Embryonic facial prominence (tissue), 1 donor: ENCODE measurements around the gene LY9.

Experiments
- DNase-seq: peaks from one replicate; pipeline ENCODE4 v3.0.0-alpha.2; 2016; ENCODE audit errors: extremely low spot score

Gene LY9

DNA sequence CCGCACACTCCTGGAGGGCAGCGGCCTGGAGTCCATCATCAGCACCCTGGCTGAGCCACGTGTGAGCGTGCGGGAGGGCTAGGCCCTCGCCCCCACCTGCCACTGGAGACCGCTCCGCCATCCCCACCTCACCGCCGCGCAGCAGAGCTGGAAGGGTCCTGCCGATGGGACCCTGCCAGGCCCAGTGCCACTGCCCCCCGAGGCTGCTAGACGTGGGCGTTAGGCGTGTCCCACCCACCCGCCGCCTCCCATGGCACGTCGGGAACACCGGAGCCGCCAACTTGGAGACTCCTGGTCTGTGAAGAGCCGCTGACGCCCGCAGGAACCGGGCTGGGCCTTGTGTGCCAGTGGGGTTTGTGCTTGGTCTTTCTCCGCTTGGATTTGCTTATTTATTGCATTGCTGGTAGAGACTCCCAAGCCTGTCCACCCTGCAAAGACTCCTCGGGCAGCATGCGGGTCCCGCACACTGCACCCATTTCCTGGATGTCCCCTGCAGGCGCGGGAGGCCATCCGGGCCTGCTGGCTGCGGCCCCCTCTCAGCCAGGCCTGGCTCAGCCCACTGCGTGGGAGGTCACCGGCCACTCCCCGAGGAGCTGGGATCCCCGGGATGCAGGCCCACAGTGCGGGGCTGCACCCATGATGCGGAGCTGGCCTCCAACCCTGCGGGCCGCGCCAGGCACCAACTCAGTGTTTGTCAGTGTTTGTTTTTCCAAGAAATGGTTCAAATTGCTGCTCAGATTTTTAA, 6.0 kb downstream of the LY9 start:
- DNase-seq, result no peak

DNA sequence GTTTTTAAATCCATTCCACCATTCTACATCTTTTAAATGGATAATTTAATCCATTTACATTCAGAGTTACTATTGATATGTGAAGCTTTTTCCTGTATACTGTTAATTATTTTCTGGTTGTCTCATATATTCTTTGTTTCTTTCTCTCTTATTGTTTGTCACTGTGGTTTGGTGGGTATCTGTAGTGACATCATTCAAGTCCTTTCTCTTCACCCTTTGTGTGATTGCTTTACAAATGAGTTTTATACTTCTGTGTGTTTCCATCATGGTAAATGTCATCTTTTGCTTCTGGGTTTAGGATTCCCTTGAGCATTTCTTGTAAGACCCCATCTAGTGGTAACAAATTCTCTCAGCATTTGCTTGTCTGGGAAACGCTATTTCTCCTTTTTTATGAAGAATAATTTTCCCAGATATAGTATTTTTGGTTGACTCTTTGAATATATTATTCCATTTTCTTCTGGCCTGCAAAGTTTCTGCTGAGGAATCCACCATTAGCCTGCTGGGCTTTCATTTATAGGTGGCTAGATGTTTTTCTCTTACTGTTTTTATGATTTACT, 10.2 kb downstream of the LY9 start:
- DNase-seq, result no peak

DNA sequence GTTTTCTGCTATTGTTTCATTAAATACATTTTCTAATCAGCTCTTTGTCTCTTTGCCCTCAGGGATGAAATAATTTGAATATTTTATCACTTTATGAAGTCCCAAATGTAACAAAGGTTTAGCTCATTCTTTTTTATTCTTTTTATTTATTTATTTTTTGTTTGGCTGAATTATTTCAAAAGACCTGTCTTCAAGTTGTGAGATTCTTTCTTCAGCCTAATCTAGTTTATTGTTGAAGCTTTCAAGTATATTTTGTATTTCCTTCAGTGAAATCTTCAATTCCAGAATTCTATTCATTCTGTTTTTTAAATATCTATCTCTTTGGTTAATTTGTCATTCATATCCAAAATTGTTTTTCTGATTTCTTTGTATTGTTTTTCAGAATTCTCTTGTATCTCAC, 10.8 kb downstream of the LY9 start:
- DNase-seq, result no peak

DNA sequence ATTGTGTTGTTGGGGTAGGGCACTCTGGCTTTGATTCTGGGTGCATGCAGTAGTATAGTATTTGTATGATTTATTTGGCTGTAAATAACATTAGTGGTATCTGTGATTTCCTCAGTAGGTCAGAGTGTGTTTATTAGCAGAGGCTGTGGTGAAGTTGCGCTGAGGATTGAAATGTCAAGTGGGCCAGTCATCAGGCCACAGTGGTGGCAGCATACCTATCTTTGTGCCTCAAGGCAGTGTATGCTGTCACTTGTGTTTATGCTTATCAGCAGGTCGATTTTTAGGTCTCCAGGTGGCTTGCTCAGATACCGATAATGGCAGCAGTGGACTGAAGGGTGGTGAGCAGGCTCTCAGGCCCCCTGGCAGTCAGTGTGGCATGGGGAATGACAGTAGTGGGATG, 11.3 kb downstream of the LY9 start:
- DNase-seq, result no peak

DNA sequence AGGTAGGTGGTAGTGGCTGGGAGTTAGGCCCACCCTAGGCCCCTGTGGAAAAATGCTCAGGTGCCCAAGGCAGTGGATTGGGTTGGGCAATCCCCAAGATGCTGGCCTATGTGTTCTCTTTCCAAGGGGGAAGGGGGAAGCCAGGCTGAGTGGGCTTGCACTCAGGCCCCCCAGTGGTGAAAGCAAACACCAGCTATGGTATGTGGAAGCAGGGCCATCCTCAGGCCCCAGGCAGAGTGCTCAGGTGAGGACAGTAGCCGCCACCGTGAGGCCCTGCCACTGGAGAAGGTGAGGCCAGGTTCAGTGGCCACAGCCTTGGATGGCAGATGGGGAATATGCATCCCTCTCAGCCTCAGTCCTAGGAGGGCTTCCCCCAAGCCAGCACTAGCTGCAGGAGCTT, 11.8 kb downstream of the LY9 start:
- no peak for DNase-seq

DNA sequence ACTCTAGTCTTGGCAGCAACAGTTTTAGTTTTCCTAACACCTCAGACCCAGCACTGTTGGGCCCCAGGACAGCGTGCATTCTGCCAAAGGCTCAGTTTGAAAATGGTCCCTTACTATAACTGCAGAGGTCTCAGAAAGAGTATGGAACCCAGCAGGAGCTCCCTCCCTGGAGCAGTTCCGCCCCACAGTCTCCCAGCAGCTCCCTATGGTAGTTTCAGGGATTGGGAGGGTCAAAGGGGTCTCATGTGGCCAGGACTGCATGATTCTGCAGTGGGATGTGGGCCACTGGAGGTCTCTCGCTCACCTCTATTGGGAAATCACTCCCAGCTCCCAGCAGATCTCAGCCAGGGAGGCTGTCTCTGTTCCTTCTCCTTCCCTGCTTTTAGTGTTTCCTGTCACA, 12.3 kb downstream of the LY9 start:
- DNase-seq, result no peak

DNA sequence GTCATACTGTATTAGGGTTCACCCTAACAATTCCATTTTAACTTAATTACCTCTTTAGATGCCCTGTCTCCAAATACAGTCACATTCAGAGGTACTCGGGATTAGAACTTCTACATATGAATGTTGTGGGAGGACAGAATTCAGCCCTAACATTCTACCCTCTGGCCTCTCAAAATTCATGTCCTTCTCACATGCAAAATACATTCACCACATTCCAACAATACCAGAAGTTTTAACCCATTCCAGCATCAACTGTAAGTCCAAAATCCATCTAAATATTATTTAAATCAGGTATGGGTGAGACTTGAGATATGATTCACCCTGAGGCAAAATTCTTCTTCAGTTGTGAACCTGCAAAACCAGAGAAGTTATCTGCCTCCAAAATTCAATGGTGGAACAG, 14.5 kb downstream of the LY9 start:
- DNase-seq, result no peak

DNA sequence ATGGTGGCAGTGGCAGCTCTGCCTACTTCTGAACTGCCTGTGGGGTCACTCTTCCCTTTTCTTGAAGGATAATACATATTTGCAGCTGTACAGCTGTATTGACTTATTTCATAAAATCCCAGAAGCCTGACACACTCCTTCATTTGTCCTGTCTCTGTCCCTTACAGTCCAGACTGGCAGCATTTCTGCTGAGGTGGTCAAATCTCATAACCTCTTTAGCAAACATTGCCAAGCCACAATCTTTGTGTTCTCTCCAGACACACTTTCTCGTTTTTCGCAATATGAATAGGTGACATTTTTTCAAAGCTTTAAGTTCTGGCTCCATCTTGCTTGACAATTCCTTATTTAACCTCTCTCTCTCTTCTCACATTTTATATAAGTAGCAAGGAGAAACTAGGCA, 15.2 kb downstream of the LY9 start:
- DNase-seq, result no peak

DNA sequence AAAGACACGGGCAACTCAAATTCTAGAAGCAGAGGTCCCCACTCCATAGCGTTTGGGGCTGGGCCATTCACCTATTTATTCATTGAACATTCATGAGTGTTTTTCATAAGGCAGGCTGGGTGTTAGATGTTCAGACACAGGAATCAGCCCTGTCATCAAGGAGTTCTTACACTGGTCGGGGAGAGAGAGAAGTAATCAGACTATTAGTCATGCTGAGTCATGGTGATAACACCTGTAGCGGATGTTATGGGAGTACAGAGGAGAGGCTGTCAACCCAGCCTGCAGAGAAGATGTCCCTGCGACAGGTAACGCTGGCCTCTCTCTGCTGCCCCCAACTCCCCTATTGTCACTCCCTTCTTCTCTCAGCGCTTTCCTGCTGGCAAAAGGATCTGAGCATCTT, 17.2 kb downstream of the LY9 start:
- DNase-seq, result no peak

DNA sequence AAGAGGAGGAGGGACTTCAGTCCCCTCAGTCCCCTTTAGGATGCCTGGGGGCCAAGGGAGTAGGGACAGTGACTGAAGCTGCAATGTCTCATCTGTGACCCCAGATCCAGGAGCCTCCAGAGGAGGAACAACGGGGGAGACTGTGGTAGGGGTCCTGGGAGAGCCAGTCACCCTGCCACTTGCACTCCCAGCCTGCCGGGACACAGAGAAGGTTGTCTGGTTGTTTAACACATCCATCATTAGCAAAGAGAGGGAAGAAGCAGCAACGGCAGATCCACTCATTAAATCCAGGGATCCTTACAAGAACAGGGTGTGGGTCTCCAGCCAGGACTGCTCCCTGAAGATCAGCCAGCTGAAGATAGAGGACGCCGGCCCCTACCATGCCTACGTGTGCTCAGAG, 18.3 kb downstream of the LY9 start:
- no peak for DNase-seq

DNA sequence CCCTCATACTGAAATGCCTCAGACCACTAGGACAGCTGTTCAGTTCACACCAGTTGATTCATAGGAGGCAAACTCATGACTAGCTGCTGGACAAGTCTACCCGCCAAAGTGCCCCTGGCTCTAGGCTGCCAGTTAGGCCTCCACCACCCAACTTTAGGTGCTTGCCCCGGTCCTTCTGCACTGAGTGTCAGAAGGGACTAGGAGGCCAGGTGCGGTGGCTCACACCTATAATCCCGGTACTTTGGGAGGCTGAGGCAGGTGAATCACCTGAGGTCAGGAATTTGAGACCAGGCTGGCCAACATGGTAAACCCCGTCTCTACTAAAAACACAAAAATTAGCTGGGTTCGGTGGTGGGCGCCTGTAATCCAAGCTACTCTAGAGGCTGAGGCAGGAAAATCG, 18.9 kb downstream of the LY9 start:
- no peak for DNase-seq

DNA sequence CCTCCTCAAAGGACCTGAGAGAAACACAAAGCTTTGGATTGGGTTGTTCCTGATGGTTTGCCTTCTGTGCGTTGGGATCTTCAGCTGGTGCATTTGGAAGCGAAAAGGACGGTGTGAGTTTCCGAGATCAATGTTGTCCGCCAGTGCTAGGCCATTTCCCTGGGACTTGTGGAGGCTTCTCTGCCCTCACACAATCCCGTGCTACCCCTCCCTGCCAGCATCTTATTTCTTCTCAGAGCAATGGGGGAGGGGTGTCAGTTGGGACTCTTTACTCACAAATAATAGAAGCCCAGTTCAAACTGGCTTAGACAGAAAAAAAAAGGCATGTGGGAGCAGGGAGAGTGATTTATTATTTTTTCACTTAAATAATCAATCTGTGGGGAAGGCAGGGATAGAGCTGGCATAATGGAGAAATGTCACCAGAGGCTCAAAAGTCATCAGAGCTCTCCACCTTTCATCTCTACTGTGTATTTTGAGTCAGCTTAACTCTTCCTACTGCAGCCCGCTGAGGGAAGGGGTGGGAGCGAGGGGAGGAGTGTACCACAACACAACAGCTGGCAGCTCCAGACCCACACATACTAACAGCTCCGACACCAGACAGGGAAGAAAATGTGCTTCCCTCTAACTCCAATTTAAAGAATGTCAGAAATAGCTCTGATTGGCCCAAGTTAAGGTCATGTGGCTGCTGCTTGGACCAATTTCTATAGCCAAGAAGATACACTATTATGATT, 22.4 kb downstream of the LY9 start:
- DNase-seq, result no peak

DNA sequence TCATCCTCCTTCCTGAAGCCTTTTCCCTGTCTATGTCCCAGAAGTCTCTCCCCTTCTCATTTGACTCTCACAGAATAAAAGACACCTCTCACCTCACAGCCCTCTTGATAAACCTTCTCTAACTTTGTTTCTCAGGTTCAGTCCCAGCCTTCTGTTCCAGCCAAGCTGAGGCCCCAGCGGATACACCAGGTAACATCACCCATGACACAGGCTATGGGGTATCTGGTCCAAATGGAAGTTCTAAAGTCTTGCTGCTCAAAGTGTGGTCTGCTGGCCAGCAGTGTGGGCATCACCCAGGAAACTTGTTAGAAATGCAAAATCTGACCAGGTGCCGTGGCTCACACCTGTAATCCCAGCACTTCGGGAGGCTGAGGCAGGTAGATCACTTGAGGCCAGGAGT, 23.2 kb downstream of the LY9 start:
- no peak for DNase-seq

DNA sequence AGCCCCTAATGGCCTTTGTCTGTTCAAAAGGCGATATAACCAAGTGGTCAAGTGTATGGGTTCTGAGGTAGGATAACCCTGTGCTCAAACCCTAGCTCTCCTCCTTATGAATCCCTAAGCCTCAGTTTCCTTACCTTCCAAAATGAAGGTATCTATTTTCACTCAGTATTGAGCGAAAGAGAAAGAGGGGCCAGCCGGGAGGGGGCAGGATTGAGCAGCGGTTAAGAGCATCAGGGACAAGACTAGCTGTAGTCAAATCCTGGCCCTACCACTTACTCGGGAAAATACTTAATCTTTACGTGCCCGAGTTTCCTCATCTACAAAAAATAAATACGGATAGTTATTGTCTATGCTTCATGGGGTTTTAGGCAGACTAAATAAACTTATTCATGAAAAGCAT, 25.7 kb downstream of the LY9 start:
- no peak for DNase-seq

DNA sequence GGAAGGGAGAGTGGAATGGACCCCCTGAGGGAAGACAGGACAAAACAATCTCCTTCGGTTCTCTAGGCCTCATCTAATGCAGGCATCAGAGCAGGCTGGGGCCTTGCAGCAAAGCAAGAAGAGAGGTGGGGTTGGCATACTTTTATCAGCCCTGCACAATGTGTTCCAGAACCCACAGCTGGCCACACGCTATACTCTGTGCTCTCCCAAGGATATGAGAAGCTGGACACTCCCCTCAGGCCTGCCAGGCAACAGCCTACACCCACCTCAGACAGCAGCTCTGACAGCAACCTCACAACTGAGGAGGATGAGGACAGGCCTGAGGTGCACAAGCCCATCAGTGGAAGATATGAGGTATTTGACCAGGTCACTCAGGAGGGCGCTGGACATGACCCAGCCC, 27.3 kb downstream of the LY9 start:
- DNase-seq, result no peak

DNA sequence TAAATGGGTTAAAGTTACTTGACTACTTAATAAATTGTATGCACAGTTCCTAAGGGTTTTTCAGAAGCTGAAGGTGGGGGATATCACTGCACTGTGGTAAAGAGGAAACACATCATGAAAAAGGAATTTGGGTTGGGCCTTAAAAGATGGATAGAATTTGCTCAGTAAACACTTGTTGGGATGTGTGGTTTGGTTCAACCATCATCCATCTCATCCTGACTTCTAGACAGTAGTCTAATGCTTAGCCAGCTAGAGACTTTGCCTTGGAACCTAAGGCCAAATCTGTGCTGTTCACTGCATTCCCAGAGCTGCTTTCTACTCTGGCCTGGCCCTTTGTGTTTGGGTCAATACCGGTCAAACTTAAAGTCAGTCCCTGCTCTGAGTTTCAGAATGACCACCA, 30.6 kb downstream of the LY9 start:
- DNase-seq, result no peak

DNA sequence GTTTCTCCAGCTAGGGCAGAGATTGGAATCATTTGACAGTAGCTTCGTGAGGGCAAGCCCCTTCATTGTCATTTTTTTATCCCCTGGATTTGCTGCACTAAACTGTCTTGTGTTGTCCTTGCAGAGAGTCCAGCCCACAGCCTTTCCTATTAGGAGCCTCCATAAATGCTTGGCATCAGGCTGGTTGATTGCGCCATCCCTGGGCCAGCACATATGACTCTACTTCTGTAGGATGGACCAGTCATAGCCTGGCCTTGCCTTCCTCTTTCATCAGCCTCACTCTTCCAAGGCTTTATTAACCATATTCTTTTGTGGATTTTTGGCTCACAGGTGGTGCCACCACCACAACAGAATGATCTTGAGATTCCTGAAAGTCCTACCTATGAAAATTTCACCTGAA, 31.4 kb downstream of the LY9 start:
- no peak for DNase-seq

DNA sequence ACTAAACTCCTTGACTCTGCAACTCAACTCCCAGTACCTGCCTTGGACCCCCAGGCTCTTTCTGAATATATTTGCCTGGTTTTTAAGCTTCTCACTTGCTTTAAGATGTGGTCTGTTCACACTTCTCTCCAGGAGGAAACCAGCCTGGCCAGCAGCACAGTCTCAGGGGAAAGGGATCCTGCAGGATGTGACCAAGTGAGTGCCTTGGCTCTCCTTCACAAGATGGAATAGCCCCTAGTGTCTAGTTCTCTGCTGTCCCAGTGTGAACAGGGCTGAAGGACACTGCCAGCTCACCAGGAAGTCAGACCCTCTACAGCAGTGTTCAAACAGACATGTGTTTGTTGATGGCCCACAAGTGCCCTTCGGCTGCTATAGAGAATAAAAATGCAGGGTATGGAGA, 33.8 kb downstream of the LY9 start:
- DNase-seq, result no peak

DNA sequence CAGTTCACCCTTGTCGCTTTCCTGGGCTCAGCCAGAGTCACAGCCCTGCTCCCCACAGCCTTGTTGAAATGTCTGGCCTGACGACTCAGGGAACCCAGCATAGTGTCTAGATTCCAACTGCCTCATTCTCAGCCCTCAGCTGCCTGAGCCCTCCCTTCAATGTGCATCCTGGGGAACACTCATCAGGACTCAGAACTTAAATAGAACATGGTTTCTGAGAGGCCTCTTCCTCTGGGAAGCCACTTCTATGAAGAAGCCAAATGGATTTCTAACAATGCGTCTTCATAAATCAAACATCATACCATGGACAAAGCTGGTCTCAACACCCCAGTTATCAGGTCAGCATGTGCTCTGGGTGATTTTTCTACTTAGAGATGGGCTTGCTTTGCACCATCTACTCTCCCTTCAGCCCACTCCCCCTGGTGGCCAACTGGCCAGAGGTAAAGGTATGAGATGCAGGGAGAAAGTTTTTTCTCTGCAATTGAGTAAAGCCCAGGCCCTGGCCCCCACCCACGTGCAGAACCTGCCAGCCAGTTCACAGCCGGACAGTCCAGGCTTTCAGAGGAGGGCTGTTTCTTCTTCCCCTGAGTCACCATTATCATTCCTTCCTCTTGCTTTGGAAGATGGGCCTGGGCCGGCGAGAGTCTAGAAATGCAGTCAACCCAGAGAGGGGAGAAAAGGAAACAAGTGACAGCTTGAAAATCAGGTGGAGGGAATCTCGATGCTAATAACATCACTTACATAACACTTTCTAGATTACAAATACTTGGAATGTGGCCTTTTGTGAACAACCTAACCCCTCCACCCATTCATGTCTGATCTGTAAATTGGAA, 34.6 kb downstream of the LY9 start:
- no peak for DNase-seq

DNA sequence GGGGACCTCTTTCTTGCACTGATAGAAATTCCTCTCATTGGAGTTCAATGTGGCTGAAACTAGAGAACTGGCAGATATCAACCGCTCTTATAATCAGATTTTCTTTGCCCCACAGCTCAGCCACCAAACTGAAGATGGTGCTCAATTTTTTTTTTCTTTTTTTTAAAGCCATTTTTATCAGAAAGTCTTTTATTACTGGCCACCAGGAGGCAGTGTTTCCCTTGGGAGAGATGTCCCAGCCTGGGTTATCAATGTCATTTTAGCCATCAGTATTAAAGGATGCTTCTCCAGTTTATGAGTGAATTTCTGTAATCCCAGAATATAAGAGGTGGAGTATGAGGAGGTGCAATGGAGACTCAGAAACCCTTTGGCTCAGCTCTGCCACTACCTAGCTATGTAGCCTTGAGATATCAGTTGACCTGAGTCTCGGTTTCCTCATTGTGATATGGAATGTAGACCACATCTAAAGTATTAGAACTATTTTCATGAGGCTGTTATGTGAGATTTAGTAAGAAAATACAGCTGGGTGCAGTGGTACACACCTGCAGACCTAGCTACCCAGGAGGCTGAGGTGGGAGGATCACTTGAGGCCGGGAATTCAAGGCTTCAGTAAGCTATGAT, 39.1 kb downstream of the LY9 start:
- DNase-seq, result no peak

DNA sequence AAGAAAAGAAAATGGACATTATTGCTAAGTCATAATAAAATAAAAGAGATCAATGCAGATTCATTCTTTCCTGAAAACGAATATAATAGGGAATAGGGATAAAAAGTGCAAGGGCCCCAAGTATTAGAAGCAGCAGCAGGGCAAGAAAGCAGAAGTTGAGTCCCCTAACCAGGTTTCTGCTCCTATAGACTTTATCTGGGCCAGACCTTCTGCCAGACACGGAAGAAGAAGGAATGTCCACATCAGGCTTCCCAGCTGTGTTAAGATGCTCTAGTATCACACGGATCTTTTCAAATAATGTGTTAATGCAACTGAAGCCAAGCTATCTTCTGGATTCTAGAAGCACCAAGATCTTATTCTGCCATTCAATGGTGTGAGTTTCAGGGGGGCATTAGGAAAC, 39.8 kb downstream of the LY9 start:
- DNase-seq, result no peak

DNA sequence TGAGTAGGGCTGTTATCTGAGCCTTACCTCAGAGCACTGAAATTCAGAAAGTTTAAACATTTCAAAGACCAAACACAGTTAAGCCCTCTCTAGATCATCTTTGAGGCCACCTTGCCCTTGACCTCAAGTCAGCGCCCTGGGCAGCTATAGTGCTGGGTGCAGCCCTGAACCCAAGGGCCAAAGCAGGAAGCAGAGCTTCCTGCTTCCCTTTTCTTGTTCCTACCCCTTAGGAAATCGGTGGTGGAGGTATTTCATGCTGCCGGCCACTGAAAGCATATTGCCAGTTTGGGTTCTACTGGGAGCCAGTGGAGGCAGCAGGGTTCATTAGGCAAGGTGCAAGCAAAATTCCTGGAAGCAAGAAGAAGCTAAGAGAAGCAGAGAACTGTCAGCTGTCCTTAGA, 40.6 kb downstream of the LY9 start:
- no peak for DNase-seq
